ENCODE results near the gene HMX1.

HMX1 gene

DNA sequence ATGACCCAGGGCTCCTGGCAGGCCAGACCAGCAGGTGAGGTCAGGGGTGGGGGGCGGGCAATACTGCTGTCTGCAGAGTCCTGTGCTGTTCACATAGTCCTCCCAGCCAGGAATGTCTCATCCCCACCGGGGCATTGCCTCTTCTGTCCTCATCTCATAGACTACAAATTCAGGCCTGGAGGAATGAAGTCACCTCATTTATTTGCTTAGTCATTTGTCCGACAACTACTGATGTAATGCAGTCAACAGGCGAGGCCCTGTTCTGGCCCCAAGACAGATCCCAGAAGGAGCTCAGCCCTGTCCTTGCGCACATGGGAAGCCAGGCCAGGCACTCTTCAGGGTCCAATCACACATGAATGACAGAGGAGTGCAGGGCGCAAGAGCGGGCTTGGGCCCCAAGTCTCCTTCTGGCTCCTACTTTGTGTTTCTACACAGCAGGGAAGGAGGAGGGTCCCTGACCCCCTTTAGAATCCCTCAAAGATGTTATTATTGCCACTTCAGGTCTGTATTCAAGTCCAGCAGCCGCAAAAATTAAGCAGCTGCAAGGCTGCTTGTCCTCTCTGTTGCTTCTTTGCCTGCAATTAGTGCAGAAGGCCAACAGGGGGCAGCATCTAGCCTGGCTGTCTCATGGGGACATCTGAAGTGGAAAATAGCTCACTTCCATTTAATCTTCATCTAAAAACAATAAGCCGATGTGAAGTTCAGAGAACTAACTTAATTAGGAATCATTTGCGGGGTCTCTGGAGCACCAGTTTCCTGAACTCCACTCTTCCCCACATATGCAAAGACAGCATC lies 15.2 kb upstream of the HMX1 start:
- no peak for TF ChIP-seq CTCF (IDR thresholded peaks at IDR 0.05; ENCODE audit: control extremely low read depth, extremely low read depth, low read depth, missing control alignments)
- ChIA-PET CTCF (no interaction called here), POLR2A (no interaction called here)
- DNase-seq (ENCODE audit: extremely low spot score), result no peak

GRCh38 chr4:8882239-8882638 lies 10.6 kb upstream of the HMX1 start:
- ChIA-PET POLR2A (no interaction called here), CTCF (no interaction called here)
- DNase-seq (ENCODE audit: extremely low spot score), result no peak
- TF ChIP-seq CTCF (IDR thresholded peaks at IDR 0.05; ENCODE audit: control extremely low read depth, extremely low read depth, low read depth, missing control alignments), result no peak

DNA sequence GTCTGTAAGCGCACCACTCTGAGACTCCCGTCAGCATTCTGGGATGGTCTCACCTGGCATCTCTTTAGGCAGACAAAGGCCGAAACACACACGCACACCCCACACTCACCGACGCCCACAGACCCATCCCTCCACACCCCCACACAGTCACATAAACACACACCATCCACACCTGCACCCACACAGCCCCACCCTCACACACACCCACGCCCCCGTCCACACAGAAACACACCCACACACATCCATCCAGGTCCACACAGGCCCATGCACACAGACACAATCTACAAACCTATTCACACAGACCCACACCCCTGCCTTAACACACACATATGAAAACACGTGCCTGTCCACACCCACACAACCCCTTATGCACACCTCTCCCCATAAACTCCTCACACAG lies 9.2 kb upstream of the HMX1 start:
- TF ChIP-seq CTCF (IDR thresholded peaks at IDR 0.05; ENCODE audit: control extremely low read depth, extremely low read depth, low read depth, missing control alignments), result no peak
- DNase-seq (ENCODE audit: extremely low spot score), result no peak
- ChIA-PET CTCF (no interaction called here), POLR2A (no interaction called here)

- ChIA-PET POLR2A (no interaction called here), CTCF (no interaction called here)
- DNase-seq (ENCODE audit: extremely low spot score), result no peak
- TF ChIP-seq CTCF (IDR thresholded peaks at IDR 0.05; ENCODE audit: control extremely low read depth, extremely low read depth, low read depth, missing control alignments), result no peak
Observed at GRCh38 chr4:8879574-8879973, 7.9 kb upstream of the HMX1 start.

- CTCF ChIA-PET, result no interaction called here
- no peak for DNase-seq (ENCODE audit: extremely low spot score)
- POLR2A ChIA-PET, result no interaction called here
Observed at GRCh38 chr4:8878421-8878820, 6.8 kb upstream of the HMX1 start.

GRCh38 chr4:8877780-8878040 lies 6.1 kb upstream of the HMX1 start:
- ChIA-PET CTCF (no interaction called here), POLR2A (no interaction called here)
- no peak for TF ChIP-seq CTCF (IDR thresholded peaks at IDR 0.05; ENCODE audit: control extremely low read depth, extremely low read depth, low read depth, missing control alignments)
- no peak for DNase-seq (ENCODE audit: extremely low spot score)

More at GRCh38 chr4:8878421-8878820, 6.8 kb upstream of the HMX1 start:
- TF ChIP-seq CTCF (IDR thresholded peaks at IDR 0.05; ENCODE audit: control extremely low read depth, extremely low read depth, low read depth, missing control alignments), result no peak
